Measurements from ENCODE around the gene NAT8L.

Gene NAT8L

DNA sequence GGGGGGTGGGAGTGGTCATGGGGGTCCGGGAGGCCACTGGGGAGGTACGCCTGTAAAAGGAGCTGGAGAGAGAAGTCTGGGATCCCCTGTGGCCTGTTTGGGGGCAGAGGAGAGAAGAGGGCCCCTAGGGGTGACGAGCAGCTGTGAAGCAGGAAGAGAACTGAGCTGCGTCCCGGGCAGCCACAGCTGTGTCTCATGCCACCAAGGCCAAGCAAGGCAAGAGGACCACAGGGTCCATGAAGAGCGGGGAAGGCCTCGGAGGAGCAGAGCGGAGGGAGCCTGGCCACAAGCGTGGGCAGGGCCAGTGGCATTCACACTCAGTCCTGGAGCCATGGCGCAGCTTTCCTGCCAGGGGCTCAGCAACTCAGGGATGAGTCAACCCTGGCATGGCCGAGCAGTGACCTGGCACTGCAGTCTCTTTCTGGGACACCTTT lies 13.6 kb upstream of the NAT8L start:
- Histone ChIP-seq H3K79me2 (ENCODE audit: insufficient read depth, low read length) (no peaks in the 10 kb centered on the region), H3K9me3 (ENCODE audit: low read length) (no peaks in the 10 kb centered on the region), H3K27ac (ENCODE audit: low read depth, low read length, poor library complexity, severe bottlenecking) (no peak overlapping the region), H3K9ac (ENCODE audit: low read length) (no peak overlapping the region), H3F3A (ENCODE audit: insufficient read depth, low read length) (no peaks in the 10 kb centered on the region), H3K27me3 (ENCODE audit: insufficient read depth, low read length) (no peaks in the 10 kb centered on the region), H4K20me1 (ENCODE audit: insufficient read depth, low read length) (no peaks in the 10 kb centered on the region), H3K4me2 (ENCODE audit: low read length) (no peak overlapping the region), H3K9me2 (ENCODE audit: low read depth, low read length) (no peaks in the 10 kb centered on the region), H3K4me1 (ENCODE audit: insufficient read depth, low read length, severe bottlenecking) (no peaks in the 10 kb centered on the region), H3K4me3 (ENCODE audit: low read depth, low read length, poor library complexity, severe bottlenecking) (no peak overlapping the region), H3K36me3 (ENCODE audit: insufficient read depth, low read length) (no peaks in the 10 kb centered on the region), H2AFZ (ENCODE audit: low read length) (no peak overlapping the region)
- no peak for TF ChIP-seq EZH2 (IDR thresholded peaks at IDR 0.05; ENCODE audit: borderline replicate concordance, low read length)
- TF ChIP-seq, protein P1, sequence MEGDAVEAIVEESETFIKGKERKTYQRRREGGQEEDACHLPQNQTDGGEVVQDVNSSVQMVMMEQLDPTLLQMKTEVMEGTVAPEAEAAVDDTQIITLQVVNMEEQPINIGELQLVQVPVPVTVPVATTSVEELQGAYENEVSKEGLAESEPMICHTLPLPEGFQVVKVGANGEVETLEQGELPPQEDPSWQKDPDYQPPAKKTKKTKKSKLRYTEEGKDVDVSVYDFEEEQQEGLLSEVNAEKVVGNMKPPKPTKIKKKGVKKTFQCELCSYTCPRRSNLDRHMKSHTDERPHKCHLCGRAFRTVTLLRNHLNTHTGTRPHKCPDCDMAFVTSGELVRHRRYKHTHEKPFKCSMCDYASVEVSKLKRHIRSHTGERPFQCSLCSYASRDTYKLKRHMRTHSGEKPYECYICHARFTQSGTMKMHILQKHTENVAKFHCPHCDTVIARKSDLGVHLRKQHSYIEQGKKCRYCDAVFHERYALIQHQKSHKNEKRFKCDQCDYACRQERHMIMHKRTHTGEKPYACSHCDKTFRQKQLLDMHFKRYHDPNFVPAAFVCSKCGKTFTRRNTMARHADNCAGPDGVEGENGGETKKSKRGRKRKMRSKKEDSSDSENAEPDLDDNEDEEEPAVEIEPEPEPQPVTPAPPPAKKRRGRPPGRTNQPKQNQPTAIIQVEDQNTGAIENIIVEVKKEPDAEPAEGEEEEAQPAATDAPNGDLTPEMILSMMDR (IDR thresholded peaks at IDR 0.05; ENCODE audit: low read length), result no peak

DNA sequence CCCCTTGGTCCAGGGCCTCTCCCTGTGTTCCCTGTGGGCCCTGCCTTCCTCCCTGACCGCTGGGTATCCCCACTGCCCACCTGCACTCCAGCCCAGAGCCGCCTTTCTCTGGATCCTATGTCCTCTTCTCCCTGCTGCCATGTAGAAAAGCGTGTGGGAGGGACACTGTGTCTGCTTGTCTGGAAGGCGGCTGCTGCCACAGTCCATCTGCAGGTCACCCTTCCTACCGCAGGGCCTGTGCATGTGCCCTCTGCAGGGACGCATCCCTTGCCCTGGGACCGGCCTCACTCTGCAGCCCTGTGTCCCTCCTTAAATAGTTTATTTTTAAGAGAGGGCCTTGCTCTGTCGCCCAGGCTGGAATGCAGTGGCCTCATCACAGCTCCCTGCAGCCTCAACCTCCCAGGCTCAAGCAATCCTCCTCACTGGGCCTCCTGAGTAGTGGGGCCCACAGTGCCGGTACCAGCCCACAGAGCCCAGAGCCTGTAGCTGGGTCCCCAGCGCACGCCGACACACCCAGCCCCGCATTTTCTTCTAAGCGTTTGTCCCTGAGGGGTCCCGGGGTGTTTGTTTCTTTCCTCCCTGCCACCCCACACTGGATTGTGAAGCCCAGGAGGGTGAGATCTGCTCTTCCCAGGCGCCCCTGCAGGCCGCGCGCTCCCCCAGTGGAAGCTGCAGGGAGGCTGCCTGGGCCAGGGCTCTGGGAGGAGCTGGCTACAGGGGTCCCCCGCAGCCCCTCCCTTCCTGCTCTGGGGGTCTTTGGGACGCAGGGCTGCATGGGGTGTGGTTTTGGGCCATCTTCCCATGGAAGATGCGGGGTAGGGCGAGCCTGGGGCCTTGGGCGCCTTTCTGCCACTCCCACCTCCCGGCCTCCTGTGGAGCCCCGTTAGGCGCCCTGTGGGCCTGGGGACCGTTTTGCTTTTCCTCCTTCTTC lies 12.8 kb upstream of the NAT8L start:
- Histone ChIP-seq H3K36me3 (ENCODE audit: insufficient read depth, low read length) (no peaks in the 10 kb centered on the region), H3F3A (ENCODE audit: insufficient read depth, low read length) (no peaks in the 10 kb centered on the region), H3K27ac (ENCODE audit: low read depth, low read length, poor library complexity, severe bottlenecking) (no peak overlapping the region), H3K79me2 (ENCODE audit: insufficient read depth, low read length) (no peaks in the 10 kb centered on the region), H3K4me2 (ENCODE audit: low read length) (no peak overlapping the region), H2AFZ (ENCODE audit: low read length) (no peak overlapping the region), H3K9me3 (ENCODE audit: low read length) (no peaks in the 10 kb centered on the region), H3K4me1 (ENCODE audit: insufficient read depth, low read length, severe bottlenecking) (no peaks in the 10 kb centered on the region), H3K4me3 (ENCODE audit: low read depth, low read length, poor library complexity, severe bottlenecking) (no peak overlapping the region), H3K9me2 (ENCODE audit: low read depth, low read length) (no peaks in the 10 kb centered on the region), H4K20me1 (ENCODE audit: insufficient read depth, low read length) (no peaks in the 10 kb centered on the region), H3K9ac (ENCODE audit: low read length) (no peak overlapping the region), H3K27me3 (ENCODE audit: insufficient read depth, low read length) (no peaks in the 10 kb centered on the region)
- TF ChIP-seq, protein P1 (IDR thresholded peaks at IDR 0.05; ENCODE audit: low read length), result no peak
- TF ChIP-seq EZH2 (IDR thresholded peaks at IDR 0.05; ENCODE audit: borderline replicate concordance, low read length), result no peak

- H3K36me3 ChIP-seq (ENCODE audit: insufficient read depth, low read length), result no peaks in the 10 kb centered on the region
Measured at GRCh38 chr4:2047031-2047660, 12.0 kb upstream of the NAT8L start.

More at GRCh38 chr4:2047031-2047660, 12.0 kb upstream of the NAT8L start:
- H3K4me2 ChIP-seq (ENCODE audit: low read length), result no peak overlapping the region
- no peaks in the 10 kb centered on the region for H3K9me3 ChIP-seq (ENCODE audit: low read length)
- H3K27me3 ChIP-seq (ENCODE audit: insufficient read depth, low read length), result no peaks in the 10 kb centered on the region
- H3K4me3 ChIP-seq (ENCODE audit: low read depth, low read length, poor library complexity, severe bottlenecking), result no peak overlapping the region
- H4K20me1 ChIP-seq (ENCODE audit: insufficient read depth, low read length), result no peaks in the 10 kb centered on the region
- H2AFZ ChIP-seq (ENCODE audit: low read length), result no peak overlapping the region
- no peaks in the 10 kb centered on the region for H3K9me2 ChIP-seq (ENCODE audit: low read depth, low read length)
- H3F3A ChIP-seq (ENCODE audit: insufficient read depth, low read length), result no peaks in the 10 kb centered on the region
- H3K79me2 ChIP-seq (ENCODE audit: insufficient read depth, low read length), result no peaks in the 10 kb centered on the region
- H3K27ac ChIP-seq (ENCODE audit: low read depth, low read length, poor library complexity, severe bottlenecking), result no peak overlapping the region
- no peaks in the 10 kb centered on the region for H3K4me1 ChIP-seq (ENCODE audit: insufficient read depth, low read length, severe bottlenecking)
- H3K9ac ChIP-seq (ENCODE audit: low read length), result no peak overlapping the region
- TF ChIP-seq, protein P1 (IDR thresholded peaks at IDR 0.05; ENCODE audit: low read length), result no peak
- no peak for TF ChIP-seq EZH2 (IDR thresholded peaks at IDR 0.05; ENCODE audit: borderline replicate concordance, low read length)

Data from OCI-LY1 (cell line).